HCT116 (cell line): ENCODE results near the gene UBR2. TPM values are rescaled to one million over a fixed set of nuclear protein-coding genes. Genes with fewer than 3 reads are reported as not detected.

ENCODE experiments used
- ATAC-seq: fragments of 200-7000 bp; cut with Tn5 transposase; 2 replicates; pipeline ENCODE4 v1.9.1; 2020; ENCODE audit warnings: mild to moderate bottlenecking, moderate library complexity
- BruUV-seq: library from RNA; stranded (reverse); fragments of 400-500 nt; replicated peaks from 2 replicates; lab custom pipeline; 2021; lab: Mats Ljungman, UMichigan
- CTCF ChIA-PET: fragments of 300-600 bp; sonication (Branson Sonifier 250); formaldehyde crosslinking; loops from one replicate; lab custom pipeline; 2021; ENCODE audit warnings: antibody characterized with exemption; lab: Charles Lee
- POLR2A ChIA-PET: fragments of 300-600, 350-600 bp; sonication (Branson Sonifier 250); formaldehyde crosslinking; loops from one replicate; lab custom pipeline; 2021; ENCODE audit warnings: antibody characterized with exemption; lab: Charles Lee
- RAD21 ChIA-PET, 2 experiments: fragments of 300-600 bp; sonication (Branson Sonifier 250); formaldehyde crosslinking; loops; one replicate each; lab custom pipeline; 2023; ENCODE audit warnings: low total read pairs in 2 of 2; ENCODE audit not compliant: uncharacterized antibody in 2 of 2, unreplicated experiment in 2 of 2, low non-redundant PET in 1 of 2; lab: Charles Lee
- DNase-seq: peaks from one replicate; pipeline ENCODE4 v3.0.0-alpha.2; 2010; ENCODE audit warnings: low read depth, low spot score
- H2AFZ ChIP-seq: fragments of 200-600 bp; shearing (Covaris generic), sonication (generic); 2 replicates; pipeline ENCODE4 v1.6.1; 2017; ENCODE audit warnings: low read depth, mixed run types, mixed read lengths, antibody characterized with exemption, low read length; ENCODE audit not compliant: poor library complexity, severe bottlenecking
- H3K27ac ChIP-seq: 2 replicates; pipeline ENCODE4 v1.5.1; 2012; ENCODE audit warnings: low read depth, low read length
- H3K27me3 ChIP-seq: fragments of 200-600 bp; sonication (generic); 2 replicates; pipeline ENCODE4 v1.6.1; 2016; ENCODE audit warnings: mixed run types, low read length, mixed read lengths; ENCODE audit not compliant: insufficient read depth
- H3K36me3 ChIP-seq, 2 experiments: fragments of 200-500 bp in 1 of 2; fragments of 200-600 bp in 1 of 2; sonication (Bioruptor generic) in 1 of 2; sonication (generic) in 1 of 2; 2 replicates each; pipeline versions ENCODE4 v1.5.1 to v1.6.1; 2014 to 2016; ENCODE audit warnings: low read length in 2 of 2, inconsistent platforms in 1 of 2, mixed read lengths in 1 of 2, mixed run types in 1 of 2; ENCODE audit not compliant: insufficient read depth in 2 of 2, control insufficient read depth in 1 of 2
- H3K4me1 ChIP-seq, 2 experiments: fragments of 200-600 bp in 1 of 2; sonication (generic) in 1 of 2; 2 replicates each; pipeline versions ENCODE4 v1.5.1 to v1.6.1; 2012 to 2017; ENCODE audit warnings: low read length in 2 of 2, inconsistent platforms in 1 of 2, mild to moderate bottlenecking in 1 of 2, mixed read lengths in 1 of 2, mixed run types in 1 of 2, moderate library complexity in 1 of 2; ENCODE audit not compliant: insufficient read depth in 2 of 2, control insufficient read depth in 1 of 2
- H3K4me2 ChIP-seq: fragments of 200-600 bp; sonication (generic); 2 replicates; pipeline ENCODE4 v1.6.1; 2017; ENCODE audit warnings: mixed run types, low read length, mixed read lengths
- H3K4me3 ChIP-seq, 2 experiments: fragments of 200-600 bp in 1 of 2; sonication (generic) in 1 of 2; replicated peaks in 1 of 2; 2 replicates each; pipeline ENCODE4 v1.5.1; 2011 to 2016; ENCODE audit warnings: low read length in 2 of 2, control low read depth in 1 of 2, low read depth in 1 of 2, mild to moderate bottlenecking in 1 of 2, mixed read lengths in 1 of 2, mixed run types in 1 of 2
- H3K79me2 ChIP-seq: fragments of 200-600 bp; sonication (generic); 2 replicates; pipeline ENCODE4 v1.6.1; 2017; ENCODE audit warnings: mild to moderate bottlenecking, mixed run types, low read length, moderate library complexity, mixed read lengths; ENCODE audit not compliant: insufficient read depth
- H3K9ac ChIP-seq: fragments of 200-600 bp; sonication (generic); 2 replicates; pipeline ENCODE4 v1.6.1; 2016; ENCODE audit warnings: low read length, mixed read lengths
- H3K9me2 ChIP-seq: fragments of 200-600 bp; sonication (generic), shearing (Covaris generic); 2 replicates; pipeline ENCODE4 v1.6.1; 2017; ENCODE audit warnings: mixed run types, mild to moderate bottlenecking, moderate library complexity; ENCODE audit not compliant: insufficient read depth
- H3K9me3 ChIP-seq, 2 experiments: fragments of 200-500 bp in 1 of 2; fragments of 200-600 bp in 1 of 2; sonication (Bioruptor generic) in 1 of 2; sonication (generic) in 1 of 2; 2 replicates each; pipeline ENCODE4 v1.6.1; 2014 to 2017; ENCODE audit warnings: low read length in 2 of 2, mixed read lengths in 2 of 2, inconsistent platforms in 1 of 2, low read depth in 1 of 2, mild to moderate bottlenecking in 1 of 2, mixed run types in 1 of 2, moderate library complexity in 1 of 2; ENCODE audit not compliant: control insufficient read depth in 1 of 2, insufficient read depth in 1 of 2
- H4K20me1 ChIP-seq: fragments of 200-600 bp; sonication (generic), shearing (Covaris generic); 2 replicates; pipeline ENCODE4 v1.6.1; 2017; ENCODE audit warnings: mixed run types, mild to moderate bottlenecking, moderate library complexity; ENCODE audit not compliant: insufficient read depth
- CTCF ChIP-seq, 3 experiments: fragments of 200-600 bp in 1 of 3; sonication (generic) in 1 of 3; IDR thresholded peaks in 2 of 3; conservative IDR thresholded peaks in 1 of 3; 2 replicates each; pipeline ENCODE4 v1.5.1; 2012 to 2017; ENCODE audit warnings: low read depth in 2 of 3, low read length in 2 of 3, antibody characterized with exemption in 1 of 3, borderline replicate concordance in 1 of 3, control low read depth in 1 of 3, mild to moderate bottlenecking in 1 of 3, mixed read lengths in 1 of 3, mixed run types in 1 of 3, moderate library complexity in 1 of 3; ENCODE audit not compliant: insufficient read depth in 1 of 3
- EZH2 ChIP-seq: fragments of 200-600 bp; sonication (generic); IDR thresholded peaks from 2 replicates; pipeline ENCODE4 v1.6.1; 2017; ENCODE audit warnings: antibody characterized with exemption, mixed run types
- JUND ChIP-seq: IDR thresholded peaks from 2 replicates; pipeline ENCODE4 v1.6.1; 2012
- SIN3A ChIP-seq: IDR thresholded peaks from 2 replicates; pipeline ENCODE4 v1.6.1; 2012; ENCODE audit warnings: low read depth
- ZFX ChIP-seq: fragments of 450-650 bp; IDR thresholded peaks from 2 replicates; pipeline ENCODE4 v1.6.1; 2017
- intact Hi-C: fragments of 100-400 bp; cut with micrococcal nuclease; formaldehyde crosslinking; loops from 2 replicates; pipeline ENCODE4 v1.10.0; 2022
- total RNA-seq: library from RNA; stranded (reverse); gene quantifications from one replicate; pipeline ENCODE4 v1.2.1, GENCODE V29; 2021; ENCODE audit not compliant: unreplicated experiment

UBR2 gene
- total RNA-seq, 1 experiment from 2014 or later = 20.5 TPM

- no peak overlapping the region for H3K27ac ChIP-seq
- ATAC-seq (no peak), DNase-seq (no peak)
- H4K20me1 ChIP-seq = no peaks in the 10 kb centered on the region
- H2AFZ ChIP-seq = no peak overlapping the region
- H3K4me1 ChIP-seq = no peaks in the 10 kb centered on the region
- H3K9me2 ChIP-seq = no peaks in the 10 kb centered on the region
- no peak overlapping the region for H3K4me3 ChIP-seq
- no peaks in the 10 kb centered on the region for H3K9me3 ChIP-seq
- TF ChIP-seq SIN3A (no peak), EZH2 (no peak)
- ChIA-PET CTCF (interaction anchor here (6.0 kb wide), 1 partner anchor 10 kb away, joined by 37 read pairs; no protein-coding TSS in a partner anchor), POLR2A (interaction anchor here (1.8 kb wide), 1 partner anchor 10 kb away, joined by 5 read pairs; no protein-coding TSS in a partner anchor), RAD21 (no interaction called here)
- BruUV-seq = no TSS peak
- intact Hi-C loops = no loop called here
- no peaks in the 10 kb centered on the region for H3K27me3 ChIP-seq
- no peak overlapping the region for H3K4me2 ChIP-seq
- no peaks in the 10 kb centered on the region for H3K79me2 ChIP-seq
- H3K9ac ChIP-seq = no peak overlapping the region
- H3K36me3 ChIP-seq = no peaks in the 10 kb centered on the region
Measured at GRCh38 chr6:42537536-42537935, 26.3 kb upstream of the UBR2 start.

DNA sequence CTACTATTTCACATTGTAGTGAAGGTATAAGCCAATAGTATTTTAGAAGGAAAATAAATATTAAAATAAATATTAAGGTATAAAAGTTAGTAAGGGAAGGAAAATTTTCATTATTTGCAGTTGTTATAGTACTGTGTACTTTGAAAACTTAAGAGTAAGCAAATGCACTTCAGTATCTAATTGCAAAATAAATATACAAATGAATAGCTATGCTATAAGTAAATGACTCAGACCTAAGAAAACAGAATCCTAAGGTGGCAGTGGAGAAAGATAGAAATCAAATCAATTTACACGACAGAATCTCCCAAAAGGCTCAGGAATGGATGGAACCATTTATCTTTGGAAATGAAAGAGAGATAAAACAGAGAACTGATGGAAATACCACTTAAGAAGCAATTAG lies 24.7 kb upstream of the UBR2 start:
- Histone ChIP-seq H3K4me2 (no peak overlapping the region), H3K36me3 (no peaks in the 10 kb centered on the region), H4K20me1 (no peaks in the 10 kb centered on the region), H3K9me2 (no peaks in the 10 kb centered on the region), H3K4me3 (no peak overlapping the region), H3K4me1 (no peaks in the 10 kb centered on the region), H3K79me2 (no peaks in the 10 kb centered on the region), H2AFZ (no peak overlapping the region), H3K27me3 (no peaks in the 10 kb centered on the region), H3K9ac (no peak overlapping the region), H3K27ac (no peak overlapping the region), H3K9me3 (no peaks in the 10 kb centered on the region)
- BruUV-seq = no TSS peak
- ATAC-seq (no peak), DNase-seq (no peak)
- intact Hi-C loops = no loop called here
- ChIA-PET POLR2A (no interaction called here), CTCF (interaction anchor here (6.0 kb wide), 1 partner anchor 8 kb away, joined by 37 read pairs; no protein-coding TSS in a partner anchor), RAD21 (no interaction called here)
- no peak for TF ChIP-seq JUND
- TF ChIP-seq ZFX = no peak
- no peak for TF ChIP-seq CTCF (IDR thresholded peaks at IDR 0.05 in 2 of 3, conservative IDR thresholded peaks at IDR 0.05 in 1 of 3; ENCODE audit: borderline replicate concordance in 1 of 3, insufficient read depth in 1 of 3, low read depth in 2 of 3, low read length in 2 of 3)
